Stimulated activated CD8-positive, alpha-beta memory T cell treated with anti-CD3 and anti-CD28 coated beads, Interleukin-15, amount 100 ng/mL, for 48 hours (primary cell): ENCODE data around the gene PUM2.
"Not testable (repeated sequence)": the region's sequence is repeated elsewhere in the genome, so short reads cannot be mapped to it uniquely, and the experiment has no call there.

ENCODE experiments used
- DNase-seq, 2 donors: peaks; one replicate each; pipeline ENCODE4 v3.0.0-alpha.2; 2020; ENCODE audit warnings: low read depth in 2 of 2

The PUM2 gene

GRCh38 chr2:20350753-20351554 lies at the start of gene PUM2:
PUM2 (minus strand) TSS chr2:20350844; CDS start chr2:20327360, 23,484 bp downstream.
- DNase-seq = peak; percentile 95 to 96

- no peak for DNase-seq
These were observed 49.7 kb upstream of the PUM2 start for GRCh38 chr2:20400306-20400705.

DNA sequence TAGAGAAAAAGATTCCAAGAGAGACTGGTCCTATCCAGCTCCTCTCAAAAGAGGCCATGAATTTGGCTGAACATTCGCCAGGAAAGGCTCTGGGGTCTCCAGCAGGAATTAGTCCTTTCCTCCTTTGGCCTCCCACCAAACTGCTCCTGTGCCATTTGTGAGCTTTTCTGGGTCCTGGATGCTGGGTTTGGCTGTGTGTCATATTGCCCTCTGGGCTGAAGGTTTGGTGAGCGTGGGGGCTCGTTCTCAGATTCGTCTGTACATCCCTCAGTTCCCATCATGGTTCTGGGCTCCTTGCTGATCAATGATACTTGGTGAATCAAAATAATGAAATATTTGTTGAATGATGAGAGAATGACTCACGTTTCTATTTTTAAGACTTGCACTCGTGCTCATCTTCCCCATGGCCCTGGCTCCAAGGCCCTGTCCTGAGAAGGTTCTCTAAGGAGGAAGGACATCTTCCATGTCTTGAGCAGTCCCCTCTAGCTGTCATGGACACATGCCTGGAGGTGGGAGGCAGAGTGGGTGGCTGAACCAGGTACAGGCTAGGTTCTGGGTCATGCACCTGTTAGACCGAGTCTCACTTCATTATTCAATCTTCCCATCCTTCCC lies 48.4 kb upstream of the PUM2 start:
- DNase-seq = no peak

GRCh38 chr2:20397811-20398447 lies 47.3 kb upstream of the PUM2 start:
- no peak for DNase-seq

GRCh38 chr2:20396356-20397000 lies 45.8 kb upstream of the PUM2 start:
- DNase-seq = no peak

GRCh38 chr2:20393986-20394385 lies 43.3 kb upstream of the PUM2 start:
- no peak for DNase-seq

DNA sequence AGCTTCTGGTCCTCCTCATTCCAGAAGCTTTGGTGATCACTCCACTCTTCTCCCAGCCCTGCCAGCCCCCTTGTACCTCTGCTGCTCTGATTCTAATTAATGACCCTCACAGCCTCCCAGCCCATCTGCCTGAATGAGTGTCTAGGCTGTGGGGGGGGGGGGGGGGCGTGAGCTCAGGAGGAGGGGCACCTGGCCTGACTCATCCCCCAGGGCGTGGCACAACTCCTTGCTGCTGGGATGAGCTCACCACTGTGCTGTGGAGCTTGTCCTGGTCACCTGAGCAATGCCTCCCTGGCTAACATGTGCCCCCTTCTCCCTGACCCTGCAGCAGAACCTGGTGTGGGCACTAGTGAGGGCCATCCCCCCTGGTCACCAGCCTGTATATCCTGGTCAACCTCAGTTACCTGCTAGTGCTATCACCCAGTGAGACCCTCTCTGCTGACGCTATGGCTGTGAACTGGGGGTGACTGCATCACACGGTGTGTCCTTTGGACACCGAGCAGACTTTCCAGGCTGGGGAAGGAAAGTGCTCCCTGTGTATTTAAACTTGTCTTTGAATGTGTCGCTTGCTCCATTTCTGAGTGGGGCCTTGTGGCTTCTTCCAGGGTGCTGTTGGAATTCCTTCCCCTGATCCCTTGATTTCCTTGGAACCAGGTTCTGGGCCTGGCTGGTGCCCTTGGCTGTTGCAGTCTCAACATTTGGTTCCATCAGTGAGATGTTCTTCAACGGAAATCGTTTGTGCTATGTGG lies 41.5 kb upstream of the PUM2 start:
- no peak for DNase-seq

GRCh38 chr2:20390524-20391123 lies 40.0 kb upstream of the PUM2 start:
- DNase-seq = no peak

DNA sequence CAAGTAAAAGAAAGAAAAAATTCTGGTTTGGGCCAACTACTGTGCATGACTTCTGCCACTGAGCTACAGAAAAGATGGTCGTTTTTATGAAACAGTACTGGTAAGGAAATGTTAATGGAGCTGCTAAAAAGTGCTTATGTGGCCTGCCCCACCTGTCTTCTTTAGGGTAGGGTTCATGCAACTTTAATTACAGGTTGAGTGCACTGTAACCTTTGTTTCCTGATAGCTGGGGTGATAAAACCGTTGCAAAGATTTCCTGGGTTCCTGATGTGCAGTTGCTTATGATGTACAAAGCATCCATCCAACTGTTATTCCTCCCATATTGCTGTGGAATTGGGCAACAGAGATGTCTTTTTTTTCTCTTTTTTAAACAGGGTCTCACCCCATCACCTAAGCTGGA lies 34.3 kb upstream of the PUM2 start:
- DNase-seq = no peak

DNA sequence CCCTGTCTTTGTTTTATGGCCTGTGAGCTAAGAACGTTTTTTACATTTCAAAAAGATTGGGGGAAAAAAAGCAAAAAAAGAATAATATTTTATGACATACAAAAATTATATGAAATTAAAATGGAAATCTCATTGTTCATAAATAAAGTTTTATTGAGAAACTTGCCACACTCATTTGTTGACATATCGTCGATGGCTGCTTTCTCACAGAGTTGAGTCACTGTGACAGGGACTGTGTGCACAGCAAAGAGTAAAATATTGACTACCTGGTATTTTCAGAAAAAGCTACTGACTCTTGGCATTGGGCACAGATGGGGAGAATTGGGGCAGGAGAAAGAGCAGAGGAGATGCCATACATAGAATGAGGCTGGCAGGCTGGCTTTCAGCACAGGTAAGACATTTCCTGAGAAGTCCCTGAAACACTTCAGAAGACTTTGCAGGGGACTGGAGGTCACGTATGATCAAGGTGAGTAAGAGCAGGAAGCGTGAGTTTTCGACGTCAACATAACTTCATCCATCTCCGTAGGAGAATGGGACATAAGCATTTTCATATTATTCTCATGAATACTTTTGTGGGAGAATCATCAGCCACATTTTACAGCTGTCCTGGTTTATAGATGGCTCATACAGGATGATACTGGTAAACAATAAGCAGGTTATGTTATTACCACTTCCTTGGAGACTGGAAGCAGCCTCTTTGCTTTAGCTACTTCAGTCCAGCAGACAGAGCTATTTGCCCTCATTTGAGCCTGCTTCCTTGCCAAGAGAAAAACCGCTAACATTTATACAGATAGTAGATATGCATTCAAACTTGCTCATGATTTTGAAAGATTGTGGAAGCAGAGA lies 32.5 kb upstream of the PUM2 start:
- no peak for DNase-seq

- DNase-seq = no peak
These were observed 30.8 kb upstream of the PUM2 start for GRCh38 chr2:20381457-20381856.

DNA sequence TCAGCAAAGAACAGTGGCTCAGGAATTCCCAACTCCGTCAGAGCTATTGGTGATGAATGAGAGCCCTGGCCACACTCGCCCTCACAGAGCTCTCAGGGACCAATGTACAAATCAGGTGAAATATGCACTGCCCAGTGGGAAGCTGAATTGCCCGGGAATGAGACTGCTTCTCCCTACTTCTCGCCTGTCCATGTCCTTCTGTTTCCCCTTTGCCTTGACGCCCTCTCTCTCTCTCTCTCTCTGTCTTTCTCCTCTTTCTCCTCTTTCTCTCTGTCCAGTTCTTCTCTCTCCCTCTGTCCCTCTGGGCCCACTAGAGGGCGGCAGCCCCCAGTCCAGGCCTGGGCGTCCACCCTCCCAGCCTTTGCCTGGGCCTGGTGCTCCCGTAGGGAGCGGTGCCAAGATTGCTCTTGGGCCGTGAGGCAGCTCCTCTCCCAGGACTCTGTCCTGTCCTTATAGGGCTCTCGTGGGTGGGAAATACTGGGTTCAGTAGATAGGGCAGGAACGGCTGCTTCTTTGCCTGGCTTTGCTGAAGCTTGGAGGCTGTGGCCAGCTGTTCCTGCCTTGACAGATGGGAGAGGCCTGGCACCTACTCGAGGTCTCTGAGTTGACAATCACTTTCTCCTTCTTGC lies 28.4 kb upstream of the PUM2 start:
- DNase-seq = no peak

DNA sequence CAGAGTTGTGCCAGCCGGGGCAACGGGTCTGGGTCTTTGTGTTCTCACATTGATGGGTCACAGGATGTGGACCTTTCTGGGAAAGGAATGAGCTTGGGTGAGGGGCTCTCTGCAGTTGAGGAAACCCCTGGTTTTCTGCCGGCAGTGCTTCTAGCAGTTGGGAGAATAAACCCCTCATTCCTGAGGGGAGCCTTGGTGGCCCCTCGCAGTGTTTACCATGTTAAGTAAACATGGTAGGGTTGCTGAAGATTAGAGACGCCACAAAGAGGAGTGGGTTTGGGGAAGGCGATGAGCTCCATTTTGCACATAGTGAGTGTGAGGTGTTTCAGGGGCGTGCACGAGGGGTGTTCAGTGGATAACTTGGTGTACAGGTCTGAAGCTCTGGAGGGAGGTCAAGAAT lies 27.7 kb upstream of the PUM2 start:
- no peak for DNase-seq

DNA sequence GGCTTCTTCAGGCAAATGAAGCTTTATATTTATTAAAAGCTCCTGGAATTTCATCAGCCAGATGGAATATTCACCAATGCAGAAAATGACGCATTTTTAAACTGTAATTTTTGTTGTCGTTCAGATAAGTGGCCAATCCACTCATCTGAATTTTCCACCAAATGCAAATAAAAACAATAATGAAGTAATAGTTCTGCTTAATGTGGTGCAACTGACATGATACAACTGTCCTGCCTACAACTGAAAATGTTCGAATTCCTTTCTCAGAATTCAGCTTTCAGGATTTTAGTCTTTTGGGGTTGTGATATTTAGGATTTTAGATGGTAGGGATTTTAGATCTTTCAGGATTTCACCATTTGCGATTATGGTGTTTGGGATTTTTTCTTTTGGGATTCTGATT lies 27.1 kb upstream of the PUM2 start:
- no peak for DNase-seq

- DNase-seq = not testable (repeated sequence)
These were observed 24.3 kb upstream of the PUM2 start for GRCh38 chr2:20374982-20375381.

GRCh38 chr2:20372896-20373640 lies 22.4 kb upstream of the PUM2 start:
- DNase-seq = no peak

- DNase-seq = no peak
These were observed 20.8 kb upstream of the PUM2 start for GRCh38 chr2:20371323-20372025.

- no peak for DNase-seq
These were observed 19.5 kb upstream of the PUM2 start for GRCh38 chr2:20370191-20370590.

GRCh38 chr2:20369366-20369765 lies 18.7 kb upstream of the PUM2 start:
- DNase-seq = no peak
